Right renal pelvis (tissue), 4 donors: ENCODE results near the gene AMOTL1. TPM values are rescaled to one million over a fixed set of nuclear protein-coding genes. Genes with fewer than 3 reads are reported as not detected.
"Not testable (repeated sequence)": the region's sequence is repeated elsewhere in the genome, so short reads cannot be mapped to it uniquely, and the experiment has no call there.

ENCODE experiments used
- DNase-seq, 4 donors: peaks; one replicate each; pipeline ENCODE4 v3.0.0-alpha.2; 2013; ENCODE audit warnings: low read depth in 4 of 4, low spot score in 3 of 4, missing footprints in 1 of 4
- polyA plus RNA-seq, 4 donors: library from polyadenylated mRNA; unstranded; fragments of 120-200 nt; gene quantifications; one replicate each; pipeline ENCODE4 v1.2.1, GENCODE V29; 2013; ENCODE audit not compliant: insufficient read length in 4 of 4

Gene AMOTL1
- polyA plus RNA-seq, 4 donors = 42.9 to 50.3 (median 46.1) TPM

- DNase-seq = no peak
These were observed 23.2 kb downstream of the AMOTL1 start for GRCh38 chr11:94791216-94791889.

GRCh38 chr11:94791942-94792341, 23.8 kb downstream of the AMOTL1 start:
- DNase-seq = not testable (repeated sequence)

GRCh38 chr11:94792451-94792850, 24.3 kb downstream of the AMOTL1 start:
- DNase-seq = no peak

DNA sequence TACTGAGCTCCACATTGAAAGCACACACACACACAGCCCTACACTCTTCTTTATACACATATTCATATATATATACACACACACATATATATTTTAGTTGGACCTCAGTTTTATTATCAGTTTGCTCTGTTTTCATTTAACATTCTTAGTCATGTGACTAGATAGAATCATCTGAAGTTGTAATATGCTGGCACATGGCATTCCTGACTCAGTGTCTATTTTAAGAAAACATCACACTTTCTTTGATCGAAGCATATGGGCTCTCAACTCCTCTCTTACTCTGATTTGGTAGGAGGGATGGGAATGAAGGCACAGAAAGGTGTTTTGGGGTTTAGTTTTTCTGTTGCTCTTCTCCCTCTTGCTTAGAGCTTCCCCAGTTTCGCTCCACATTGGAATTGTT, 24.8 kb downstream of the AMOTL1 start:
- DNase-seq = no peak

- no peak for DNase-seq
These were observed 25.7 kb downstream of the AMOTL1 start for GRCh38 chr11:94793822-94794221.

DNA sequence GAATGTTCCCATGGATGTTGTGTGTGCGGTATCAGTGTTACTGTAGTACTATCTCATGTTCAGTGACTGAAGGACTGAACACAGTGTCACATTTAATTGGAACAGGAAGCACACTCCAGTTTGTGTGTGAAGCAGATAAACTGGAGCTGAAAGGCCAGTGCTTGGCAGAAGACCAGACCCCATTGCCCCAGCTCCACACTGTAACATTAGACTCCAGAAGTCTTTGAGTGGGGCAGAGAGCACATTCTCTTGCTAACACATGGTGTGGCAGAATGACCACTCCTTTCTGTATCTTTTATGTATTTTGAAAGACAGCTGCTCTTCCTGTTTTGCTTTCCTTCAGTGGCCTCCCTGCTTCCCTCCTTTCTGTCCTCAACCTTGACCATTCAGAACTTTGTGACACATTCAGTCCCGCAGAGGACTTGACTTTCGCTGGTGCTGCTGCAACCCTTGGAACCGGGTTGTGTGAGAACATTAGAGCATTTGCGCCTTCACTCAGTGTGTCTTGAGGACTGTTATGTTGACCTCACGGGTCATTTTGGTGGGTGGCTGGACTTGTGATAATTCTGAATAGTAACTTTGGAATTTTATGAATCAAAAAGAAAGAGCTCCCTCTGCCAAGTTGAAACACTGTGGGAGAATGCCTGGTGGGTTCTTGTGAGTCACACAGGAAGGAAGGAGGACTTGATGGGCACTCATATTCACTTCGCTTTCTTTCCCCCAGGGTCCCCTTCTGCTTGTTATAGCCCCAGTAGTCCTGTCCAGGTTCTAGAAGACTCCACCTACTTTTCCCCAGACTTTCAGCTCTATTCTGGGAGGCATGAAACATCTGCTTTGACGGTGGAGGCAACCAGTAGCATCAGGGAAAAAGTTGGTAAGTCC, 26.4 kb downstream of the AMOTL1 start:
- no peak for DNase-seq

- DNase-seq = no peak
These were observed 27.5 kb downstream of the AMOTL1 start for GRCh38 chr11:94795476-94796189.

- no peak for DNase-seq
These were observed 28.0 kb downstream of the AMOTL1 start for GRCh38 chr11:94796190-94796580.

- no peak for DNase-seq
These were observed 28.7 kb downstream of the AMOTL1 start for GRCh38 chr11:94796863-94797262.

DNA sequence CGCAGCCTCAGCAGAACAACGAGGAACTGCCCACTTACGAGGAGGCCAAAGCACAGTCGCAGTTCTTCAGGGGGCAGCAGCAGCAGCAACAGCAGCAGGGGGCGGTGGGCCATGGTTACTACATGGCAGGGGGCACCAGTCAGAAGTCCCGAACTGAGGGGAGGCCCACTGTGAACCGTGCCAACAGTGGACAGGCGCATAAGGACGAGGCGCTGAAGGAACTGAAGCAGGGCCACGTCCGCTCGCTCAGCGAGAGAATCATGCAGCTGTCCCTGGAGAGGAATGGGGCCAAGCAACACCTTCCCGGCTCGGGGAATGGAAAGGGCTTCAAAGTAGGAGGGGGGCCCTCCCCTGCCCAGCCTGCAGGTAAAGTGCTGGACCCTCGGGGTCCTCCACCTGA, 31.6 kb downstream of the AMOTL1 start:
- DNase-seq = no peak

GRCh38 chr11:94800414-94800813, 32.3 kb downstream of the AMOTL1 start:
- DNase-seq = no peak

DNA sequence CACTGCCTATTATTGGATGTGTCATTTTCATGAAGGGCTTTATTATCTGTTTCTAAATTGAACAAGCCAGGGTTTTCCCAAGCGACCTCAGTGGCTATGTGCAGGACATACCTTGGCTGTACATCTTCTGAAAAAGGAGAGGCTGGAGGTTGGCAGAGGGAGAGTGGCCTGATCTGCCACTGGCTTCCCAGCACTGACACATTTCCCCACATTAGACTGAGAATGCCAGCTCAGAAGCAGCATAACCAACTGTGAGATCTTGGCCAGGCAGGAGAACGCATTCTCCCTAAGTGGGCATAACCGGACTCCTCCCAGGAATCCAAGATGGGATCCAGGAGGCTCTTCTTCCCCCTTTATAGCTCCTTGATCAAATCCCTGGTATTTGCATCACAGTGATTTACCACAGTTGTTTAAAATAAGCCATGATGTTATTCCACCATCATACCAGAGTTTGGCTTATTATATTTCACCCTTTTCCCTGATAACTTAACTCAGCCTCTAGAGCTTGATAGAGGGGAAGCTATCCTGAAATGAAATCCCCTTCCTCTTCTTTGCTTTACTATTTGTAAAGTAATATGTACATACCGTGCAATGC, 33.8 kb downstream of the AMOTL1 start:
- no peak for DNase-seq

- DNase-seq = no peak
These were observed 34.3 kb downstream of the AMOTL1 start for GRCh38 chr11:94802501-94802900.

DNA sequence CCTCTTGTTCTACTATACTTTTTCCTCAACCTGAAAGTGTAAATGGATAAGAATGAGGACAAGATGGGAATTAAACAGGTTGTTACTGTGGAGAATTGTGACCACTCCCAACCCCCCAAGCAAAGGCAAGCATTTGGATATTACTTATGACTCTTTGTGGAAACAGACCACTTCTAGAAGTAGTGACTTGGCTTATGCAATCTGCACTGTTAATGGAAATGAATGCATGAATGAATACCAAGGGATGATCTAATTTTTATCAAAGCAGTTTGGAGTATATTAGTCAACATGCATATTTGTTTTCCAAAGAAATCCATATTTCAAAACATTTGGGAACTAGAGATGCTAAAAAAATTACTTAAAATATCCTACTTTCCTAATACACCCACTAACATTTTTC, 35.3 kb downstream of the AMOTL1 start:
- no peak for DNase-seq

- no peak for DNase-seq
These were observed 36.7 kb downstream of the AMOTL1 start for GRCh38 chr11:94804874-94805273.

GRCh38 chr11:94806014-94806413, 37.9 kb downstream of the AMOTL1 start:
- DNase-seq = no peak

GRCh38 chr11:94806419-94806818, 38.3 kb downstream of the AMOTL1 start:
- no peak for DNase-seq

GRCh38 chr11:94809251-94809650, 41.1 kb downstream of the AMOTL1 start:
- DNase-seq = no peak

GRCh38 chr11:94812724-94813720, 44.9 kb downstream of the AMOTL1 start:
- DNase-seq = not testable (repeated sequence)
